ENCODE measurements around the gene MYEOV. TPM values are rescaled to one million over a fixed set of nuclear protein-coding genes. Genes with fewer than 3 reads are reported as not detected.

The MYEOV gene
- total and polyA plus RNA-seq, 9 of the 15 experiments (the other 6 are each of a cell fraction or from before 2014, with no cell fraction given) = 10.2 to 133 (median 32.2) TPM

DNA sequence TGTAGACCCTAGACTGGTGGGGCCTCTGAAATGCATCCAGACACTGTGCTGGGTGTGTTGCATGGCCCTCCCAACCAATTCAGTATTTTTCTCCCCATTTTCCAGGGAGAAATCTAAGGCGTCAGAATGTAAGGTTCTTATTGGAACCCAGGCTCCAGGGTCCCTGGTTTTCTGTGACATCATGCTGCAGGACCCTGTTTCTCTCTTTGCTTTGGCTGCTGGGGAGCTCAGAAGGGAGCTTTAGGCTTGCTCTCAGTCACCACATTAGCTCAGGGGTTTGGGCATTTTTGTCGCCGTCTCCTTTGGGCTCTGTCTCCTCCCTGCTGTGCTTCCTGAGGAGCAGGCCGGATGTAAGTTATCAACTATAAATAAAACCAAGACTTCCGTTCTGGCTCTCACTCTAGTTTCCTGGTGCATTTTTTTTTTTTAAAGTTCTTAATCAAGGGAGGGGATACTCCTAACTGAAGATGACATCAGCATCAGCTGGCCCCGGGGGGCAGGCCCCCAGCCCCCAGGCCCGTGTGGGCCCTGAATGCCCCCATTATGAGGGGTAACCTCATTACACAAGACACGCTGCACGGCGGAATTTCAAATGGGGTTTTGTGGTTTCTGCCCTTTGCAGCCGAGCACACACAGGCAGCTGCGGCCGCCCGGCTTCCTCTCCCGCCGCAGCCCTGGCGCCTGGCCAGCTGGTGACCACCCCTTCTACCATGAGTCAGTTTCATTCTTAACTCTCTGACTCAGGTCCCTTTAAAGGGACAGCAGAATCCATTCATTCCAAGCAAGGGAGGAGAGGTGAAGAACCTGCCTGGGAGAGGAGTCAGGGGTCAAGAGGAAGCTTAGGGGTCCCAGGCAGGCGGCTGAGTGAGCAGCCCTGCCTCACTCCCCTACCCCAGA lies 3.2 kb downstream of the MYEOV start (continued):
- TF ChIP-seq, protein P1, sequence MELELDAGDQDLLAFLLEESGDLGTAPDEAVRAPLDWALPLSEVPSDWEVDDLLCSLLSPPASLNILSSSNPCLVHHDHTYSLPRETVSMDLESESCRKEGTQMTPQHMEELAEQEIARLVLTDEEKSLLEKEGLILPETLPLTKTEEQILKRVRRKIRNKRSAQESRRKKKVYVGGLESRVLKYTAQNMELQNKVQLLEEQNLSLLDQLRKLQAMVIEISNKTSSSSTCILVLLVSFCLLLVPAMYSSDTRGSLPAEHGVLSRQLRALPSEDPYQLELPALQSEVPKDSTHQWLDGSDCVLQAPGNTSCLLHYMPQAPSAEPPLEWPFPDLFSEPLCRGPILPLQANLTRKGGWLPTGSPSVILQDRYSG (tag; conservative IDR thresholded peaks at IDR 0.05; ENCODE audit: low read depth) = no peak
- TF ChIP-seq C11orf30 (IDR thresholded peaks at IDR 0.05; ENCODE audit: low read depth) (peak; percentile 62), BDP1 (IDR thresholded peaks at IDR 0.05; ENCODE audit: insufficient read depth, insufficient read length) (no peak), ZNF75A (CRISPR knock-in tag; IDR thresholded peaks at IDR 0.05) (no peak), DPF2 (IDR thresholded peaks at IDR 0.05) (peak; percentile 93), CBFA2T2 (conservative IDR thresholded peaks at IDR 0.05) (0 out of 2 replicates have a peak, but pooled peaks have one; percentile 29), MED1 (CRISPR knock-in tag; IDR thresholded peaks at IDR 0.05; ENCODE audit: borderline replicate concordance) (no peak), SAP30 (IDR thresholded peaks at IDR 0.05; ENCODE audit: borderline replicate concordance, insufficient read depth, low read depth, low read length, poor library complexity, severe bottlenecking) (peak; percentile 54), NEUROD1 (IDR thresholded peaks at IDR 0.05; ENCODE audit: borderline replicate concordance, low read depth, low read length, partially characterized antibody) (peak; percentile 62), NFE2 (IDR thresholded peaks at IDR 0.05; ENCODE audit: low read depth) (peak; percentile 70), SOX6 (IDR thresholded peaks at IDR 0.05) (peak; percentile 56; the same call in 1 of the 2 replicates), KDM5B (IDR thresholded peaks at IDR 0.05; ENCODE audit: insufficient replicate concordance, low read depth, low read length) (peak; percentile 41), ZKSCAN1 (IDR thresholded peaks at IDR 0.05; ENCODE audit: low read depth, low read length) (0 out of 2 replicates have a peak, but pooled peaks have one; percentile 24), NFATC3 (IDR thresholded peaks at IDR 0.05) (no peak), POLR2A (conservative IDR thresholded peaks at IDR 0.05) (peak; percentile 67; the same call in 1 of the 2 replicates)
- TF ChIP-seq, protein P2, sequence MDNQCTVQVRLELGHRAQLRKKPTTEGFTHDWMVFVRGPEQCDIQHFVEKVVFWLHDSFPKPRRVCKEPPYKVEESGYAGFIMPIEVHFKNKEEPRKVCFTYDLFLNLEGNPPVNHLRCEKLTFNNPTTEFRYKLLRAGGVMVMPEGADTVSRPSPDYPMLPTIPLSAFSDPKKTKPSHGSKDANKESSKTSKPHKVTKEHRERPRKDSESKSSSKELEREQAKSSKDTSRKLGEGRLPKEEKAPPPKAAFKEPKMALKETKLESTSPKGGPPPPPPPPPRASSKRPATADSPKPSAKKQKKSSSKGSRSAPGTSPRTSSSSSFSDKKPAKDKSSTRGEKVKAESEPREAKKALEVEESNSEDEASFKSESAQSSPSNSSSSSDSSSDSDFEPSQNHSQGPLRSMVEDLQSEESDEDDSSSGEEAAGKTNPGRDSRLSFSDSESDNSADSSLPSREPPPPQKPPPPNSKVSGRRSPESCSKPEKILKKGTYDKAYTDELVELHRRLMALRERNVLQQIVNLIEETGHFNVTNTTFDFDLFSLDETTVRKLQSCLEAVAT (IDR thresholded peaks at IDR 0.05) = peak in 1 of 2 experiments; percentile 94; a peak in 2 of 4 replicates
- TF ChIP-seq, protein P3, sequence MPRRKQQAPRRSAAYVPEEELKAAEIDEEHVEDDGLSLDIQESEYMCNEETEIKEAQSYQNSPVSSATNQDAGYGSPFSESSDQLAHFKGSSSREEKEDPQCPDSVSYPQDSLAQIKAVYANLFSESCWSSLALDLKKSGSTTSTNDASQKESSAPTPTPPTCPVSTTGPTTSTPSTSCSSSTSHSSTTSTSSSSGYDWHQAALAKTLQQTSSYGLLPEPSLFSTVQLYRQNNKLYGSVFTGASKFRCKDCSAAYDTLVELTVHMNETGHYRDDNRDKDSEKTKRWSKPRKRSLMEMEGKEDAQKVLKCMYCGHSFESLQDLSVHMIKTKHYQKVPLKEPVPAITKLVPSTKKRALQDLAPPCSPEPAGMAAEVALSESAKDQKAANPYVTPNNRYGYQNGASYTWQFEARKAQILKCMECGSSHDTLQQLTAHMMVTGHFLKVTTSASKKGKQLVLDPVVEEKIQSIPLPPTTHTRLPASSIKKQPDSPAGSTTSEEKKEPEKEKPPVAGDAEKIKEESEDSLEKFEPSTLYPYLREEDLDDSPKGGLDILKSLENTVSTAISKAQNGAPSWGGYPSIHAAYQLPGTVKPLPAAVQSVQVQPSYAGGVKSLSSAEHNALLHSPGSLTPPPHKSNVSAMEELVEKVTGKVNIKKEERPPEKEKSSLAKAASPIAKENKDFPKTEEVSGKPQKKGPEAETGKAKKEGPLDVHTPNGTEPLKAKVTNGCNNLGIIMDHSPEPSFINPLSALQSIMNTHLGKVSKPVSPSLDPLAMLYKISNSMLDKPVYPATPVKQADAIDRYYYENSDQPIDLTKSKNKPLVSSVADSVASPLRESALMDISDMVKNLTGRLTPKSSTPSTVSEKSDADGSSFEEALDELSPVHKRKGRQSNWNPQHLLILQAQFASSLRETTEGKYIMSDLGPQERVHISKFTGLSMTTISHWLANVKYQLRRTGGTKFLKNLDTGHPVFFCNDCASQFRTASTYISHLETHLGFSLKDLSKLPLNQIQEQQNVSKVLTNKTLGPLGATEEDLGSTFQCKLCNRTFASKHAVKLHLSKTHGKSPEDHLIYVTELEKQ (CRISPR knock-in tag; IDR thresholded peaks at IDR 0.05) = no peak
- TF ChIP-seq, protein P4, sequence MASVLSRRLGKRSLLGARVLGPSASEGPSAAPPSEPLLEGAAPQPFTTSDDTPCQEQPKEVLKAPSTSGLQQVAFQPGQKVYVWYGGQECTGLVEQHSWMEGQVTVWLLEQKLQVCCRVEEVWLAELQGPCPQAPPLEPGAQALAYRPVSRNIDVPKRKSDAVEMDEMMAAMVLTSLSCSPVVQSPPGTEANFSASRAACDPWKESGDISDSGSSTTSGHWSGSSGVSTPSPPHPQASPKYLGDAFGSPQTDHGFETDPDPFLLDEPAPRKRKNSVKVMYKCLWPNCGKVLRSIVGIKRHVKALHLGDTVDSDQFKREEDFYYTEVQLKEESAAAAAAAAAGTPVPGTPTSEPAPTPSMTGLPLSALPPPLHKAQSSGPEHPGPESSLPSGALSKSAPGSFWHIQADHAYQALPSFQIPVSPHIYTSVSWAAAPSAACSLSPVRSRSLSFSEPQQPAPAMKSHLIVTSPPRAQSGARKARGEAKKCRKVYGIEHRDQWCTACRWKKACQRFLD (CRISPR knock-in tag; IDR thresholded peaks at IDR 0.05) = 0 out of 2 replicates have a peak, but pooled peaks have one; percentile 24

All from K562 (cell line).